8988T (cell line): ENCODE data around the gene ARHGEF12.
A peak's percentile ranks its signal among the peaks of the same experiment; 100 is the strongest.

ENCODE experiments used
- DNase-seq: peaks from one replicate; pipeline ENCODE4 v3.0.0; 2011

Gene ARHGEF12

DNA sequence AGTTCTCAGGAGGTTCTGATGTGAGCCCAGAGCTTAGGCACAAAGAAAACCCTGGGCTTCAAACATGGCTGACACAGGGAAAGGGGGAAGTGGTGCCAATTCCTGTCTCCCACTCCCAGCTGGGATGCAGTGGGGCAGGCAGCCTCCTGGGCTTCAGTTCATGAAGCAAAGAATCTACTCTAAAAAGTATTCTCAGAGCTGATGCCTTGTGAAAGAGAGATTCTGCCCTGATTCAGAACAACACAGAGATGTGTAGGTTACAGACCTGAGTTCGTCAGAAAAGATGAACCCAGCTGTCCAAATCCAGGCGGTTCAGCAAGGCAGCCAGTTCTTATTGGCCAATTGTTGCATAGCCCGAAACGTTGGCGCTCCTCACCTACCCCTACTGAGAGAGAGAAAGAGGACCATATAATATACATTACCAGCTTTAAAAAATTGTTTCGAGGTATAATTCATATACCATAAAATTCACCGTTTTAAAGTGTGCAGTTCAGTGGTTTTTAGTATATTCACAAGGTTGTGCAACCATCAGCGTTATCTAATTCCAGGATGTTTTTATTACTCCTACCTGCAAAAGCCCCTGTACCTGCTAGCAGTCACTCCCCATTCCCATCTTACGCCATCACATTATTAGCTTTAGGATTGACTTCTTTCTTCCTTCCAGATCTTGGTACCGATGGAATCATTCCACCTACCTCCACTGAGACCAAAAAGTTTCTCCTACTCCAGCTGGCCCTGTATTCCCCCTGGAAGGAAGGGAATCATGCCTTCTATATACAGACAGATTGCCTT lies 18.3 kb upstream of the ARHGEF12 start:
- DNase-seq, result no peak

- DNase-seq, result no peak
These were observed 17.3 kb upstream of the ARHGEF12 start for GRCh38 chr11:120318906-120319305.

DNA sequence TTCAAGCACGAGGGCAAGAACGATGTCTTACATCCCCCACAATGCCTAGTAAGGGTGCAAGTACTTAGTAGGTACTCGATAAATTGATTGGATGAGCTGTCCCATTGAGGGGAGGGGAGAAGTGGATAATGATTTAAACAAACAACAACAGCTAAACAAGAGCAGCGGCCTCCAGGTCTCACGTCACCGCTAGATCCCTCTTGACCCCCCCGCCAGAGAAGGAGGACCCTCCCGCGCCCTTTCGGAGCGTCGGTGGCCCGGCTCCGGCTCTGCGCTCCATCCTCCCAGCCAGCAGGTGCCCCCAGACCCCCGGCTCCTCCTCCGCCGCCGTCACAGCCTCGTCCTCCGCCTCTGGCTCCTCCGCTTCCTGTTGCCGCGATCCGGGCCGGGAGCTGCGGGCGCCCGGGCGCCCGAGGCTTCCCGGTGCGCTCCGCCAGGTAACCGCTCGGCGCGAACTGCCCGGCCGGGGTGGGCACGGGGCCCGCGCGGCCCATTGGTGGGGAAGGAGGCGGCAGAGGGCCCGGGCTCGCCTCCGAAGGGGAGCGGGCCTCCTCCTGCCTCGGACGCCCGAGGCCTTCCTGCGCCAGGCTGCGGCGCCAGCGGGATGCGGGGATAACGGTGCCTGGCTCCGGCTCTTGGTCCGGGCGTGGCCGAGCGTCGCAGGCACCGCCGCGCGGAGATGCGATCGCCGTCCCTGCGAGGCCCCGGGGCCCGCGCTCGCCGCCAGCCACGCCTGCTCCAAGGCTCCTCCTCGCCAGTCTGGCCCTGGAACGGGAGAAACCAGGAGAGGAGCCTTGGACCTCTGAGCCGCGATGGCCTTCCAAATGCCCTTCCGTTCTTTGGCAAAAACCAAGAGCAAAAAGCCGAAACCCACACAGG lies 11.0 kb upstream of the ARHGEF12 start, which contains the start of gene TLCD5:
Gene TLCD5, plus strand, starts transcription at position 368 of the 879 bp plus-strand sequence. CDS start 2,143 bp downstream, outside the sequence.
- DNase-seq, result peak; percentile 75

GRCh38 chr11:120326228-120326627 lies 10.0 kb upstream of the ARHGEF12 start:
- no peak for DNase-seq

GRCh38 chr11:120326845-120327281 lies 9.3 kb upstream of the ARHGEF12 start:
- no peak for DNase-seq

GRCh38 chr11:120327311-120327710 lies 8.9 kb upstream of the ARHGEF12 start:
- no peak for DNase-seq

DNA sequence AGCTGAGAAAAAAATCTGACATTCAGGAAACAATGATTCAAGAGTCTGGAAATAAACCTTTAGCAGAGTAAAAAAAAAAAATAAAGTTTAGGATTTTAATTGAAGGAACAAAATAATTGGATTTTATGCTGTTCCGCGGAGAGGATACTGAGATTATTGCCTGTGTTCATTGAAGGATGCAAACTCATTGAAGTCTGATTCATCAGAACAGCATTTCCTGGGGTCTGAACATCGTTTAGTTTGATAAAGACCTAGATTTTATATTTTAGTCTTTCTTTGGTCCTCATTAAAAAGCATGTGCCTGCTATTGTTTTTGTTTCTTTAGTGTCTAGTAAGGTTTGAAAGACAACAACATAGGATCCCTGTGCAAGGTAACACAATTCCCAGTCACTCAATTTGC lies 6.7 kb upstream of the ARHGEF12 start:
- DNase-seq, result no peak

DNA sequence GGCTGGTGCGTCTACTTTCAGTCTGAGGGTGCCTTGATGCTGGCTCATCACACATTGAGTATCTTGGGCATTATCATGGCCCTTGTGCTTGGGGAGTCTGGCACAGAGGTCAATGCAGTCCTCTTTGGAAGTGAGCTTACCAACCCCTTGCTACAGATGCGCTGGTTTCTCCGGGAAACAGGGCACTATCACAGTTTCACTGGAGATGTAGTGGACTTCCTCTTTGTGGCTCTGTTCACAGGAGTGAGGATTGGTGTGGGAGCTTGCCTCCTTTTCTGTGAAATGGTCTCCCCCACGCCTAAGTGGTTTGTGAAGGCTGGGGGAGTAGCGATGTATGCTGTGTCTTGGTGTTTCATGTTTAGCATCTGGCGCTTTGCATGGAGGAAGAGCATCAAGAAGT lies 6.2 kb upstream of the ARHGEF12 start:
- no peak for DNase-seq

- DNase-seq, result peak; percentile 76
These were observed 4.8 kb upstream of the ARHGEF12 start for GRCh38 chr11:120331301-120331996.

DNA sequence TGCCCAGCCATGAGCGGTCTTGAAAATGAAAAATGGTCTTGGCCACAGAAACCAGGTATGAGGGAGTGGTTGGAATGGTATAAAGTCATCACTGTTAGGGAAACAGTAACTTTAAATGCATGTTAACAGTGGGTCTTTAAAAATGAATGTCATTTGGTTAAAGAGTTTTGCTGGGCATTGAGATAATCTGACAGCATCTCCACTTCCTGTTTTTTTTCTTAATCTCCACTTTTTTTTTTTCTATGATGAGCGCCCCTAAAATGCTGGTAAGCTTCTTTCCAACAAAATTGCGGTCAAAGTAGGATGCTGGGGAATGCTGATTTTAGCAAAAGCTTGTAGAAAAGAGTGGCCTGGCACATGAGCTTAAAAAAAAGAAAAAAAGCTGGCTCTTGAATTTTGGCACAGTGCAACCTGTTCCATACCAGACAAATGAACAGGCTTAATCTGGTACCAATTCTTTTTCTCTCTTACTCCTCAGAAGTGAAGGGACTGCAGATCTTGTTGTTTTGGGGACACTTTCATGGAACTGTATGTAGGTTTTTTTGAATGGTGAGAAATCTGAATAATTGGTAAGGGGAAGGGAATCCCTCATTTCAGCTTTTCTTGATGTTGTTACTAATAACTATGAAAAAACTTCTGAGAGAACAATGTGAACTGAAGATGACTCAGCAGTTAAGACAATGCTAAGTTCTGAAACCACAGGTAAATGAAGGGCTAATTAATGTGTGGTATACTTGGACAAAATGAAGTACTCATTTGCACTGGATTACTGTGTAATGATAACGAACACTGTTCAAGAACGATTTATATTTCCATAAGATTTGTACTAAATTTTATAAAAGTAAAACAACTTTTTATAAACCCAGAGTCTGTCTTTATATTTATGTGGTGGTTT lies 3.1 kb upstream of the ARHGEF12 start:
- DNase-seq, result no peak

DNA sequence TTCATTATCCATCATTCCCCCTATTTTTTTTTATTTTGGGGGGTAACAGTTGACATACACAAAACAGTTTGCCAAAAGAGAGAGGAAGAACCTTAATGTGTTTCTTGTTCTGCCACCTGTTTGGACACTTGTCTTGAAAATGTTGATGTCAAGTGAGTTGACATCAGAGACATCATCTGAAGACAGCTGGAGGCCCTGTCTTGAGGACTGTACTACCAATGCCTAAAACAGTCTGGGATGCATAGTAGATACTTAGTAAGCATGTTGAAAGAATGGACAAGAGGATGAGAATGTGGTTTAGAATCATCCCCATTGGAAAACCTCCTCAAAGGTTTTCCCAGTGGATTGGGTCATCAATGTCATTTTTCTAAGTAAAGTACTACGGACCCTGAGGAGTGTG lies 2.4 kb upstream of the ARHGEF12 start:
- no peak for DNase-seq

- no peak for DNase-seq
These were observed 1.9 kb upstream of the ARHGEF12 start for GRCh38 chr11:120334332-120334731.

DNA sequence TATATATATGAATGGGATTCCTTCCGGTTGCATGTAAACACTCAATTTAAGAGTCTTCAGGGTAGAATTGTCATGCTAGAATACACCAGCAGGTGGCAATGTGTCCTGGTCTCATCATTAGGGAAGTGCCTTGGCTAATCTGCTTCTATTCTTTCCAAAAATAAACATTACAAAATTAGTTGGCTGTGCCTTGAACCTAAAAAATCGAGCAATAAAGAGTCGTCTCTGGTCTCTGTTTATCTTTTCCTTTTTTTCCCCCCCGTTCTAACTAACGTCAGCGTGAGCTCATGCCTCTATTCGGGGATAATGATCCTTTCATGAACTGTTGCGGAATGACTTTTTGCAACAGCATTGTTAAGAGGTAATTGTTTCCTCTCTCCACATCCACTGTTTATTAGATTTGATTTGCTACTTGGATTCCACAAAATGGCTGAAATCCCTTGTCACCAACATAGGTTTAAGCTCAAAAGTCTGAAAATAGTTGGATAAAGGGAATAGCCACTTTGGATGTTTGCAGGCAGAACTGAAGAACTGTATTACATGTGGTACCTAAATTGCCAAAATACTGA lies 1.2 kb upstream of the ARHGEF12 start:
- DNase-seq, result peak; percentile 46

GRCh38 chr11:120335556-120335907 lies 681 bp upstream of the ARHGEF12 start:
- DNase-seq, result no peak

GRCh38 chr11:120336641-120337354 lies 585 bp downstream of the ARHGEF12 start:
- DNase-seq, result peak; percentile 61

GRCh38 chr11:120337355-120338106 lies 1.3 kb downstream of the ARHGEF12 start:
- DNase-seq, result no peak

DNA sequence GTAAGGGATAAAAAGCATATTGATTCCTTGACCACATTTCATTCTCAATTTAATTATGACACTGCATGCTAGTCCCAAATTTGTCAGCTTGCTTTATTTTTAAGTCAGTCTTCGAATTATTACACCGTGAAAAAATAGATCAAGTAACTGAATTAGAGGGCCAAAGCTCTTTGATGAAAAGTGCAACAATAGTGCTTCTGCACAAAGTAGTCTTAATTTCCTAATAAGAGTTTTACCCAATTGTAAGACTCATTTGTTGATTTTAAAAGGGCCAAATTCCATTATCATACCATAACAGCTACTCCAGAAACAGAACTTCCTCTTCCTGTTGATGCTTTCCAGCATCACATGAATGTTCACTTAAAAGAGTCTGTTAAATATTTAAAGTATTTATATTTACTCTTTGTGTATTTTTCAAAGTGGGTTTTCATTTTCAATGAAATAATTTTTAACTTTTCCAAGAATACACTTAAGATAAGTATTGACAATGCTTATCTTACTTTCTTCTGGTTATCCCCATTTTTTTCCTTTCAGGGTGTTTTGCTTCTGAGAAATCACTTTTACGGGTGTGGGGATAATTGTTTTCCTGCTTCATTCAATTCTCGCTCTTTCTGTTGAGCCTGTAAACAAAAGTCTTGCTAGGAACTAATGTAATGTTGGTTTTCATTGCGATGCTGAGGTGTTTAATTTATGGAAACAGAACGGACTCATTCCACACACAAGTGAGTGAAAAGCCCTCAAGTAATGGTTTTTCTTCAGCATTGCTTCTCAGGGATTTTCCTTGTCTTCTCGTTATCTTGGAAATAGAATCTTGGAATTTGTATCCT lies 2.1 kb downstream of the ARHGEF12 start:
- no peak for DNase-seq

DNA sequence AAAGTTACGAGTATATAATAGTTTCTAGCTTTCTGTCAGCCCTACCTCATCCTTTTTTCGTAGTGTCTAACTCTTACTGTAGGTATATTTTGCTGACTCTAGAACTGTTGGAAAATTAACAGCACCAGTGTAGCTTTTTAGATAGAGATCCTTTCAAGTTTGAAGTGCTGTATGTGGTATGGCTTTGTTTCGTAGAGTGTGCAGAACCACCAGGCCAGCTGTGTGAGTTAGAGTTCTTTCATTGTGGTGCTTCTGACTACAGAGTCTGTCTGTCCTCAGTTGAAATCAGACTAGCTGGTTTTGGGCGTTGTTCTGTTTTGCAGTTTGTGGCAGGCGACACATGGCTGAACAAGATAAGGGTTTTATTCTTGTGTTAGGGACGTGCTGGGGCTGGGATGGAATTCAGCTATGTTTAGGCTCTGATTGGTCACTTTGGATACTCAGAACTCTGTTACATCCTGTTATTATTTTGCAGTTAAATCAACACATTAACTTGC lies 3.2 kb downstream of the ARHGEF12 start:
- DNase-seq, result no peak

DNA sequence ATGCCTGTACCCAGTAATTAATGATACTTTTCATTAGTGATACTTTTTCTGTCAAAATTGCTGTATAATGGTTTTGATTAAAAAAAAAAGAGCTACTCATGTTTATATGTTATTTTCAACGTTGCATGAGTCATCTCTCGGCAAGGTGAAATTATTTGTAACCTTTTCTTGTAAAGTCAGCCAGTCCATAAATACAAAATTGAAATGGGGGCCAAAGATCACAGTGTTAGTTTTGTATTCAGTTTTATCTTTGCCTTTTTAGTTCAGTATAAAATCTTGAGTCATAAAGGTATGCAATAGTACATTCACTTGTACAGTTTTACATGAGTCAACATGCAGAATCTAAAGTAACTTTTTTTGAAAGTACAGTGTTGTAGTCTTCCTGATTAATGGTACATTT lies 4.3 kb downstream of the ARHGEF12 start:
- DNase-seq, result no peak
